B cell (primary cell): Measurements from ENCODE around the gene SDR42E1. TPM values are rescaled to one million over a fixed set of nuclear protein-coding genes. Genes with fewer than 3 reads are reported as not detected.

Experiments
- ATAC-seq: fragments of 200-7000 bp; cut with Tn5 transposase; one replicate; pipeline ENCODE4 v1.10.0; 2021; ENCODE audit warnings: low read depth, mild to moderate bottlenecking, moderate number of reproducible peaks, moderate library complexity
- CTCF ChIA-PET: fragments of 350-600 bp; sonication (Branson Sonifier 250); formaldehyde crosslinking; loops from one replicate; lab custom pipeline; 2021; ENCODE audit warnings: antibody characterized with exemption, inconsistent platforms; lab: Charles Lee
- POLR2A ChIA-PET: fragments of 350-600 bp; sonication (Branson Sonifier 250); formaldehyde crosslinking; loops from one replicate; lab custom pipeline; 2021; ENCODE audit warnings: antibody characterized with exemption; lab: Charles Lee
- DNase-seq: peaks from one replicate; pipeline ENCODE4 v3.0.0; 2013
- H2AFZ ChIP-seq: 2 replicates; pipeline ENCODE4 v1.6.1; 2012; ENCODE audit warnings: mild to moderate bottlenecking, low read depth, low read length; ENCODE audit not compliant: insufficient read depth, poor library complexity, severe bottlenecking
- H3K27ac ChIP-seq, 2 donors: 1 replicate in 1 of 2; 2 replicates in 1 of 2; pipeline ENCODE4 v1.5.1; 2012 to 2013; ENCODE audit warnings: low read length in 2 of 2, mild to moderate bottlenecking in 2 of 2, moderate library complexity in 1 of 2
- H3K27me3 ChIP-seq, 4 experiments: fragments of 200-600 bp in 1 of 4; sonication (generic) in 1 of 4; replicated peaks in 1 of 4; 1 replicate in 2 of 4; 2 replicates in 2 of 4; pipeline versions ENCODE4 v1.6.1 to v1.7.0; 2013 to 2016; ENCODE audit warnings: low read length in 3 of 4, mild to moderate bottlenecking in 2 of 4, mixed read lengths in 1 of 4, moderate library complexity in 1 of 4; ENCODE audit not compliant: insufficient read depth in 4 of 4, control insufficient read depth in 3 of 4; ENCODE audit errors: control extremely low read depth in 1 of 4
- H3K36me3 ChIP-seq, 2 experiments: replicated peaks in 1 of 2; 1 replicate in 1 of 2; 2 replicates in 1 of 2; pipeline versions ENCODE4 v1.6.1 to v1.7.1; 2013; ENCODE audit warnings: low read length in 1 of 2; ENCODE audit not compliant: insufficient read depth in 2 of 2, control insufficient read depth in 1 of 2; ENCODE audit errors: control extremely low read depth in 1 of 2, extremely low read depth in 1 of 2
- H3K4me1 ChIP-seq, 2 donors: fragments of 200-600 bp in 1 of 2; sonication (generic) in 1 of 2; 1 replicate in 1 of 2; 2 replicates in 1 of 2; pipeline versions ENCODE4 v1.5.1 to v1.6.1; 2013 to 2017; ENCODE audit warnings: low read length in 2 of 2; ENCODE audit not compliant: control insufficient read depth in 2 of 2, insufficient read depth in 2 of 2
- H3K4me2 ChIP-seq: replicated peaks from 2 replicates; pipeline ENCODE3; 2012; ENCODE audit warnings: mild to moderate bottlenecking, low read depth, low read length; ENCODE audit not compliant: poor library complexity, severe bottlenecking
- H3K4me3 ChIP-seq, 5 experiments: fragments of 200-600 bp in 1 of 5; sonication (generic) in 1 of 5; 1 replicate in 3 of 5; 2 replicates in 2 of 5; pipeline versions ENCODE4 v1.5.1 to v1.7.0; 2011 to 2016; ENCODE audit warnings: low read length in 4 of 5, mild to moderate bottlenecking in 4 of 5, low read depth in 2 of 5, control low read depth in 1 of 5, moderate library complexity in 1 of 5; ENCODE audit not compliant: insufficient read depth in 1 of 5; ENCODE audit errors: control extremely low read depth in 1 of 5, extremely low read depth in 1 of 5
- H3K79me2 ChIP-seq: fragments of 200-600 bp; sonication (generic); one replicate; pipeline ENCODE4 v1.6.0; 2016; ENCODE audit warnings: low read length; ENCODE audit not compliant: control insufficient read depth, insufficient read depth
- H3K9ac ChIP-seq: fragments of 200-600 bp; sonication (generic); 2 replicates; pipeline ENCODE4 v1.6.1; 2017; ENCODE audit warnings: mild to moderate bottlenecking, low read length, moderate library complexity
- H3K9me3 ChIP-seq, 3 donors: one replicate each; pipeline versions ENCODE4 v1.6.1 to v1.7.1; 2013; ENCODE audit warnings: low read length in 2 of 3; ENCODE audit not compliant: control insufficient read depth in 2 of 3, insufficient read depth in 1 of 3; ENCODE audit errors: control extremely low read depth in 1 of 3
- H4K20me1 ChIP-seq: 2 replicates; pipeline ENCODE4 v1.6.0; 2012; ENCODE audit warnings: mild to moderate bottlenecking, low read length; ENCODE audit not compliant: insufficient read depth, control insufficient read depth, poor library complexity, severe bottlenecking
- H3K27ac Mint-ChIP-seq: one replicate; pipeline ENCODE4 v1.8.0; 2021; ENCODE audit warnings: mixed read lengths
- H3K27me3 Mint-ChIP-seq: one replicate; pipeline ENCODE4 v1.8.0; 2021; ENCODE audit warnings: mixed read lengths
- H3K4me1 Mint-ChIP-seq: one replicate; pipeline ENCODE4 v1.8.0; 2021; ENCODE audit warnings: mixed read lengths
- H3K4me3 Mint-ChIP-seq: one replicate; pipeline ENCODE4 v1.8.0; 2021; ENCODE audit warnings: mixed read lengths
- H3K9me3 Mint-ChIP-seq: one replicate; pipeline ENCODE4 v1.8.0; 2022; ENCODE audit warnings: mixed read lengths; ENCODE audit not compliant: insufficient read depth
- EZH2 ChIP-seq: IDR thresholded peaks from 2 replicates; pipeline ENCODE4 v1.6.1; 2012; ENCODE audit warnings: borderline replicate concordance, low read depth, mild to moderate bottlenecking, moderate library complexity, low read length; ENCODE audit not compliant: insufficient read depth, poor library complexity, severe bottlenecking
- WGBS: methylation state at CpG from one replicate; pipeline ENCODE4 v1.1.5; 2013; ENCODE audit warnings: missing lambda C conversion rate; ENCODE audit not compliant: insufficient coverage; 5-methylcytosine and 5-hydroxymethylcytosine counted together
- intact Hi-C: fragments of 100-400 bp; cut with micrococcal nuclease; formaldehyde crosslinking; loops from one replicate; pipeline ENCODE4 v1.10.0; 2022
- polyA plus RNA-seq: library from polyadenylated mRNA; depleted of rRNA; stranded (reverse); fragments of >200 nt; gene quantifications from 2 replicates; pipeline ENCODE4 v1.2.3, GENCODE V29; 2012
- total RNA-seq, 2 donors: library from RNA; stranded (reverse); fragments of 120-200 nt in 1 of 2; gene quantifications; 1 replicate in 1 of 2; 2 replicates in 1 of 2; pipeline versions ENCODE4 v1.2.3 to v1.2.4, GENCODE V29; 2013 to 2022
- TF ChIP-seq, protein P1 (sequence below): fragments of 200-600 bp; IDR thresholded peaks from one replicate; pipeline ENCODE4 v1.8.0; 2022; ENCODE audit warnings: antibody characterized with exemption, mild to moderate bottlenecking

The SDR42E1 gene
- total and polyA plus RNA-seq, 2 donors (not counting 1 experiment from before 2014, with no cell fraction given) = 2.1 to 6.9 TPM

GRCh38 chr16:82017911-82018568 is 6.8 kb upstream of the SDR42E1 start:
- no peak for DNase-seq
- no peak for ATAC-seq
- CTCF ChIA-PET = no interaction called here
- Histone ChIP-seq H3K9ac (no peak overlapping the region), H3K36me3 (no peaks in the 10 kb centered on the region), H3K79me2 (no peaks in the 10 kb centered on the region), H3K4me2 (no peak overlapping the region), H2AFZ (no peak overlapping the region), H4K20me1 (no peaks in the 10 kb centered on the region), H3K9me3 (peaks cover 0 to 10% (median 7%) of the 10 kb centered on the region in 3 donors), H3K27me3 (peaks cover 0 to 10% (median 7%) of the 10 kb centered on the region in 4 experiments), H3K27ac (no peak overlapping the region), H3K4me1 (no peaks in the 10 kb centered on the region), H3K4me3 (no peak overlapping the region)
- TF ChIP-seq EZH2 = no peak
- TF ChIP-seq, protein P1, sequence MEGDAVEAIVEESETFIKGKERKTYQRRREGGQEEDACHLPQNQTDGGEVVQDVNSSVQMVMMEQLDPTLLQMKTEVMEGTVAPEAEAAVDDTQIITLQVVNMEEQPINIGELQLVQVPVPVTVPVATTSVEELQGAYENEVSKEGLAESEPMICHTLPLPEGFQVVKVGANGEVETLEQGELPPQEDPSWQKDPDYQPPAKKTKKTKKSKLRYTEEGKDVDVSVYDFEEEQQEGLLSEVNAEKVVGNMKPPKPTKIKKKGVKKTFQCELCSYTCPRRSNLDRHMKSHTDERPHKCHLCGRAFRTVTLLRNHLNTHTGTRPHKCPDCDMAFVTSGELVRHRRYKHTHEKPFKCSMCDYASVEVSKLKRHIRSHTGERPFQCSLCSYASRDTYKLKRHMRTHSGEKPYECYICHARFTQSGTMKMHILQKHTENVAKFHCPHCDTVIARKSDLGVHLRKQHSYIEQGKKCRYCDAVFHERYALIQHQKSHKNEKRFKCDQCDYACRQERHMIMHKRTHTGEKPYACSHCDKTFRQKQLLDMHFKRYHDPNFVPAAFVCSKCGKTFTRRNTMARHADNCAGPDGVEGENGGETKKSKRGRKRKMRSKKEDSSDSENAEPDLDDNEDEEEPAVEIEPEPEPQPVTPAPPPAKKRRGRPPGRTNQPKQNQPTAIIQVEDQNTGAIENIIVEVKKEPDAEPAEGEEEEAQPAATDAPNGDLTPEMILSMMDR = no peak
- POLR2A ChIA-PET = no interaction called here
- H3K4me3 Mint-ChIP-seq = no peak overlapping the region
- no peaks in the 10 kb centered on the region for H3K4me1 Mint-ChIP-seq
- WGBS = no CpG with 5 or more reads among the region's 6 CpGs
- peaks cover 1% of the 10 kb centered on the region for H3K9me3 Mint-ChIP-seq
- no peak overlapping the region for H3K27ac Mint-ChIP-seq
- intact Hi-C loops = no loop called here
- peaks cover 35% of the 10 kb centered on the region for H3K27me3 Mint-ChIP-seq

- no peak overlapping the region for H3K27ac ChIP-seq
- no peak overlapping the region for H3K9ac ChIP-seq
- ChIA-PET CTCF (interaction anchor here (0.6 kb wide), 1 partner anchor 42 kb away, joined by 5 read pairs; no protein-coding TSS in a partner anchor), POLR2A (no interaction called here)
- no peaks in the 10 kb centered on the region for H3K4me1 ChIP-seq
- peaks cover 0 to 10% (median 7%) of the 10 kb centered on the region in 4 experiments for H3K27me3 ChIP-seq
- no peaks in the 10 kb centered on the region for H3K36me3 ChIP-seq
- DNase-seq (no peak), ATAC-seq (no peak)
- WGBS = no CpG with 5 or more reads among the region's 2 CpGs
- no peak overlapping the region for H3K4me2 ChIP-seq
- no peaks in the 10 kb centered on the region for H3K79me2 ChIP-seq
- intact Hi-C loops = no loop called here
- Mint-ChIP-seq H3K27me3 (peaks cover 37% of the 10 kb centered on the region), H3K4me3 (no peak overlapping the region), H3K27ac (no peak overlapping the region), H3K9me3 (peaks cover 3% of the 10 kb centered on the region), H3K4me1 (no peaks in the 10 kb centered on the region)
- no peak for TF ChIP-seq EZH2
- TF ChIP-seq, protein P1 = no peak
- no peaks in the 10 kb centered on the region for H4K20me1 ChIP-seq
- no peak overlapping the region for H2AFZ ChIP-seq
- H3K9me3 ChIP-seq = peaks cover 0 to 12% (median 7%) of the 10 kb centered on the region in 3 donors
- H3K4me3 ChIP-seq = no peak overlapping the region
Measured at GRCh38 chr16:82016964-82017363, 5.7 kb upstream of the SDR42E1 start.
